ENCODE results near the gene PLA2G4F.

Gene PLA2G4F

GRCh38 chr15:42155546-42156242, 742 bp downstream of the PLA2G4F start:
- Mint-ChIP-seq H3K4me3 (no peak overlapping the region), H3K4me1 (ENCODE audit: low read depth) (peaks cover 5% of the 10 kb centered on the region), H3K27me3 (no peaks in the 10 kb centered on the region), H3K27ac (no peak overlapping the region), H3K36me3 (ENCODE audit: low read depth) (peaks cover 9% of the 10 kb centered on the region), H3K9me3 (no peaks in the 10 kb centered on the region)

GRCh38 chr15:42154956-42155355, 1.5 kb downstream of the PLA2G4F start:
- no peak overlapping the region for H3K4me3 Mint-ChIP-seq
- peaks cover 5% of the 10 kb centered on the region for H3K4me1 Mint-ChIP-seq (ENCODE audit: low read depth)
- H3K27ac Mint-ChIP-seq = no peak overlapping the region
- H3K9me3 Mint-ChIP-seq = no peaks in the 10 kb centered on the region
- H3K27me3 Mint-ChIP-seq = no peaks in the 10 kb centered on the region
- peaks cover 7% of the 10 kb centered on the region for H3K36me3 Mint-ChIP-seq (ENCODE audit: low read depth)

GRCh38 chr15:42154212-42154941, 2.1 kb downstream of the PLA2G4F start:
- Mint-ChIP-seq H3K4me3 (no peak overlapping the region), H3K36me3 (ENCODE audit: low read depth) (peaks cover 5% of the 10 kb centered on the region), H3K27me3 (no peaks in the 10 kb centered on the region), H3K4me1 (ENCODE audit: low read depth) (peaks cover 5% of the 10 kb centered on the region), H3K9me3 (no peaks in the 10 kb centered on the region), H3K27ac (no peak overlapping the region)

- H3K4me1 Mint-ChIP-seq (ENCODE audit: low read depth) = peaks cover 5% of the 10 kb centered on the region
- peak overlapping the region; percentile 46 for H3K27ac Mint-ChIP-seq
- peaks cover 5% of the 10 kb centered on the region for H3K36me3 Mint-ChIP-seq (ENCODE audit: low read depth)
These were observed 2.6 kb downstream of the PLA2G4F start for GRCh38 chr15:42153874-42154211.

GRCh38 chr15:42152921-42153698, 3.3 kb downstream of the PLA2G4F start:
- Mint-ChIP-seq H3K27ac (no peak overlapping the region), H3K9me3 (no peaks in the 10 kb centered on the region), H3K4me1 (ENCODE audit: low read depth) (no peaks in the 10 kb centered on the region), H3K36me3 (ENCODE audit: low read depth) (no peaks in the 10 kb centered on the region), H3K4me3 (no peak overlapping the region), H3K27me3 (no peaks in the 10 kb centered on the region)

More at GRCh38 chr15:42153874-42154211, 2.6 kb downstream of the PLA2G4F start:
- H3K4me3 Mint-ChIP-seq = no peak overlapping the region
- H3K9me3 Mint-ChIP-seq = no peaks in the 10 kb centered on the region
- no peaks in the 10 kb centered on the region for H3K27me3 Mint-ChIP-seq

GRCh38 chr15:42152196-42152920, 4.1 kb downstream of the PLA2G4F start:
- no peak overlapping the region for H3K4me3 Mint-ChIP-seq

GRCh38 chr15:42151736-42152135, 4.7 kb downstream of the PLA2G4F start:
- no peaks in the 10 kb centered on the region for H3K27me3 Mint-ChIP-seq
- H3K4me1 Mint-ChIP-seq (ENCODE audit: low read depth) = no peaks in the 10 kb centered on the region
- H3K36me3 Mint-ChIP-seq (ENCODE audit: low read depth) = no peaks in the 10 kb centered on the region
- H3K4me3 Mint-ChIP-seq = no peak overlapping the region
- no peaks in the 10 kb centered on the region for H3K9me3 Mint-ChIP-seq
- no peak overlapping the region for H3K27ac Mint-ChIP-seq

More at GRCh38 chr15:42152196-42152920, 4.1 kb downstream of the PLA2G4F start:
- H3K27ac Mint-ChIP-seq = no peak overlapping the region
- no peaks in the 10 kb centered on the region for H3K4me1 Mint-ChIP-seq (ENCODE audit: low read depth)
- H3K27me3 Mint-ChIP-seq = no peaks in the 10 kb centered on the region
- H3K36me3 Mint-ChIP-seq (ENCODE audit: low read depth) = no peaks in the 10 kb centered on the region
- H3K9me3 Mint-ChIP-seq = no peaks in the 10 kb centered on the region

GRCh38 chr15:42151141-42151561, 5.3 kb downstream of the PLA2G4F start:
- H3K4me3 Mint-ChIP-seq = no peak overlapping the region
- H3K27me3 Mint-ChIP-seq = no peaks in the 10 kb centered on the region
- H3K27ac Mint-ChIP-seq = no peak overlapping the region

GRCh38 chr15:42150219-42150970, 6.0 kb downstream of the PLA2G4F start:
- no peaks in the 10 kb centered on the region for H3K9me3 Mint-ChIP-seq
- no peaks in the 10 kb centered on the region for H3K36me3 Mint-ChIP-seq (ENCODE audit: low read depth)
- H3K4me1 Mint-ChIP-seq (ENCODE audit: low read depth) = no peaks in the 10 kb centered on the region
- H3K27me3 Mint-ChIP-seq = no peaks in the 10 kb centered on the region
- H3K4me3 Mint-ChIP-seq = no peak overlapping the region
- H3K27ac Mint-ChIP-seq = no peak overlapping the region

More at GRCh38 chr15:42151141-42151561, 5.3 kb downstream of the PLA2G4F start:
- no peaks in the 10 kb centered on the region for H3K36me3 Mint-ChIP-seq (ENCODE audit: low read depth)
- no peaks in the 10 kb centered on the region for H3K9me3 Mint-ChIP-seq
- no peaks in the 10 kb centered on the region for H3K4me1 Mint-ChIP-seq (ENCODE audit: low read depth)

- Mint-ChIP-seq H3K4me3 (no peak overlapping the region), H3K27me3 (no peaks in the 10 kb centered on the region), H3K27ac (no peak overlapping the region), H3K36me3 (ENCODE audit: low read depth) (no peaks in the 10 kb centered on the region), H3K9me3 (no peaks in the 10 kb centered on the region), H3K4me1 (ENCODE audit: low read depth) (no peaks in the 10 kb centered on the region)
These were observed 6.8 kb downstream of the PLA2G4F start for GRCh38 chr15:42149493-42150218.

GRCh38 chr15:42148808-42149492, 7.5 kb downstream of the PLA2G4F start:
- Mint-ChIP-seq H3K36me3 (ENCODE audit: low read depth) (no peaks in the 10 kb centered on the region), H3K9me3 (no peaks in the 10 kb centered on the region), H3K4me1 (ENCODE audit: low read depth) (no peaks in the 10 kb centered on the region), H3K27ac (no peak overlapping the region), H3K27me3 (no peaks in the 10 kb centered on the region), H3K4me3 (no peak overlapping the region)

GRCh38 chr15:42147431-42147735, 9.1 kb downstream of the PLA2G4F start:
- Mint-ChIP-seq H3K9me3 (no peaks in the 10 kb centered on the region), H3K36me3 (ENCODE audit: low read depth) (no peaks in the 10 kb centered on the region)

More at GRCh38 chr15:42147431-42147735, 9.1 kb downstream of the PLA2G4F start:
- Mint-ChIP-seq H3K27me3 (no peaks in the 10 kb centered on the region), H3K4me1 (ENCODE audit: low read depth) (no peaks in the 10 kb centered on the region), H3K4me3 (no peak overlapping the region), H3K27ac (no peak overlapping the region)
